ENCODE measurements around the gene ATE1. TPM values are rescaled to one million over a fixed set of nuclear protein-coding genes. Genes with fewer than 3 reads are reported as not detected.

The ATE1 gene
- total and polyA plus RNA-seq, 4 donors = 8.3 to 30.0 (median 17.8) TPM

DNA sequence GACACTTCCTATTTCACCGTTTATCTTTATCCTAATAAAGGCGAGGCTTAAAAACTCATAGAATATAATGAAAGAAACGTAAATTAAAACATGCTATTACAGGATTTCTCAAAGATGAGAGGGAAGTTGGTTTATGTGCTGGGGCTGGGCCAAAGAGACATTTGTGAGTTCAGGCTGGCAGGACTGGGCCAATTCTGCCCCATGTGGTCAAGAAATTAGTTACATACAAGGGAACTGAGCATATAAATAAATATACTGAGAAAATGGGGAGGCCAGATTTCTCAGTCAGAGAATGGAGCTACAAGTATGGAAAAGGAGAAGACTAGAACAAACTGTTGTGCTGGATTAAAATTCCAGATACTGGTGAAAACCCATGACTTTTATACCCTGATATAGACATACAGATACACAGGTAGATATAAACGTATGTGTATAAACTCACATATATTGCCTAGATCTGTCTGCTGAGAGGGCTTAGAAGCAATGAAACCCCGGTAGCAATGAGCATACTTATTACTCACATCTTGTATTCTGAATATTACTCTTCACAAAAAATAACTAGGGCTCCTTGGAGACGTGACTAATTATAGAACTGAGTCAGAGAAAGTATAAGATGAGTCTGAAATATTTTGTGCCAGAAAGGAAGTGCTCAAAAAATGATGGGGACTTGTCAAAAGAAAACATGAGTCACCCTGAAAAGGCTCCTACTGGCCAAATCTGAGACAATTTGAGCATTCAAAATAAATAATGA is 173.9 kb downstream of the ATE1 start:
- Histone ChIP-seq H3K27ac (ENCODE audit: low read depth in 1 of 2, low read length in 2 of 2) (no peak overlapping the region), H3K4me1 (ENCODE audit: control insufficient read depth in 1 of 2, insufficient read depth in 2 of 2, low read length in 2 of 2) (peaks cover 0 to 2% of the 10 kb centered on the region in 2 donors)
- intact Hi-C loops (cut with DNase I) = no loop called here

DNA sequence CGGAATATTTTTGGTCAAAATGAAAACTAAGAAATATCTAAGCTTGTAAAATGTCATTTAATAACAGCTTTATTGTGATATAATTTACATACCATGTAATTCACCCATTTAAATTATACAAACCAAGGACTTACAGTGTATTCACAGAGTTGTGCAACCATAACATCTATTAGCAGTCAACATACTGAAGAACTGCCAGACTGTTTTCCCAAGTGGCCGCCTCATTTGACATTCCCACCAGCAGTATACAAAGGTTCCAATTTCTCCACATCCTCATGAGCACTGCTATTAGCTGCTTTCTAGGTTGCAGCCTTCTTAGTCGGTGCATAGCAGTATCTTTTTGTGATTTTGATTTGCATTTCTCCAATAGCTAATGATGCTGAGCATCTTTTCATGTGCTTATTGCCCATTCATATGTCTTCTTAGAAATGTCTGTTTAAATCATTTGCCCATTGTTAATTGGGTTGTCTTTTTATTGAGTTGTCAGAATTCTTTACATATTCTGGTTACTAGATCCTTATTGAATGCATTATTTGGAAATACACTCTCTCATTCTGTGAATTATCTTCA is 176.6 kb downstream of the ATE1 start:
- intact Hi-C loops (cut with DNase I) = no loop called here
- H3K4me3 ChIP-seq (ENCODE audit: low read length in 2 of 2) = no peak overlapping the region
- DNase-seq (no peak), ATAC-seq (ENCODE audit: low FRiP score) (no peak)
- H3K27ac ChIP-seq (ENCODE audit: low read depth in 1 of 2, low read length in 2 of 2) = no peak overlapping the region
- peaks cover 0 to 2% of the 10 kb centered on the region in 2 donors for H3K4me1 ChIP-seq (ENCODE audit: control insufficient read depth in 1 of 2, insufficient read depth in 2 of 2, low read length in 2 of 2)
- no peaks in the 10 kb centered on the region for H3K36me3 ChIP-seq (ENCODE audit: control insufficient read depth in 1 of 2, insufficient read depth in 2 of 2, low read length in 1 of 2)
- H3K27me3 ChIP-seq (ENCODE audit: control insufficient read depth in 1 of 2, insufficient read depth in 2 of 2, low read length in 1 of 2) = no peaks in the 10 kb centered on the region
- 96% methylated on average over 3 of the region's 3 CpGs for WGBS, 2 donors
- no peaks in the 10 kb centered on the region for H3K9me3 ChIP-seq (ENCODE audit: control insufficient read depth, low read length)

More for the DNA sequence above, 173.9 kb downstream of the ATE1 start:
- peak; percentile 38 for ATAC-seq (ENCODE audit: low FRiP score)
- no peak overlapping the region for H3K4me3 ChIP-seq (ENCODE audit: low read length in 2 of 2)
- 60 to 64% methylated on average over 6 of the region's 6 CpGs for WGBS, 2 donors
- H3K9me3 ChIP-seq (ENCODE audit: control insufficient read depth, low read length) = peaks cover 3% of the 10 kb centered on the region
- no peaks in the 10 kb centered on the region for H3K36me3 ChIP-seq (ENCODE audit: control insufficient read depth in 1 of 2, insufficient read depth in 2 of 2, low read length in 1 of 2)
- DNase-seq = no peak
- no peaks in the 10 kb centered on the region for H3K27me3 ChIP-seq (ENCODE audit: control insufficient read depth in 1 of 2, insufficient read depth in 2 of 2, low read length in 1 of 2)

DNA sequence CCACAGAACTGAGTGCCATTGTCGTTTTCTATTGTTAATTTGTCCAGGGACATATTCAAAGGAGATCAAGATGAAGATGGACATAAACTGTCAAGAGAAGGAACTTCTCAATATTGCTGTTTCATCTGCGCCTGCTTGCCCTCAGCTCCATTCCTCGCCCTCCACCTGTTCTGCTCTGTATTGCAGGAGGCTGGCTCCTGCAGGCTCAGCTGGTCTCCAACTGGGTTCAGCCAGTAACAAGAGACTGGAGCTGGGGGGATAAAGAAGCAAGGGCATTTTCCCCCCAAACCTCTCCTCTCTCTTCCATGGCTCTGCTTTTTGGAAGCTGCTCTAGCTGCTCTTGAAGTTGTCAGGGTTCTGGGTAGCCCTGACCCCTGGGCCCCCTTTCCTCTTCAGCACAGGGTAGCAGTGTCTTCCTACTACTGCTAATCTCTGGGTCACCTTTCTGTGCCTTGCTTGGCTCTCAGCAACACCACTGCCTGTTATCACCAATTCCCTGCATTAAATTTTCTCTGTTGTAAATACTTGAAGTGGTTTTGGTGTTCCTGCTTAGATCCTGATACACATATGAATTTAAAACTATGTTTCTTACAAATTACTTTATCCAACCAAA is 180.6 kb downstream of the ATE1 start:
- Histone ChIP-seq H3K27me3 (ENCODE audit: control insufficient read depth in 1 of 2, insufficient read depth in 2 of 2, low read length in 1 of 2) (no peaks in the 10 kb centered on the region), H3K4me3 (ENCODE audit: low read length in 2 of 2) (no peak overlapping the region), H3K36me3 (ENCODE audit: control insufficient read depth in 1 of 2, insufficient read depth in 2 of 2, low read length in 1 of 2) (peaks cover 0 to 2% of the 10 kb centered on the region in 2 donors), H3K4me1 (ENCODE audit: control insufficient read depth in 1 of 2, insufficient read depth in 2 of 2, low read length in 2 of 2) (no peaks in the 10 kb centered on the region), H3K27ac (ENCODE audit: low read depth in 1 of 2, low read length in 2 of 2) (no peak overlapping the region), H3K9me3 (ENCODE audit: control insufficient read depth, low read length) (no peaks in the 10 kb centered on the region)
- intact Hi-C loops (cut with DNase I) = no loop called here
- ATAC-seq (ENCODE audit: low FRiP score) (no peak), DNase-seq (no peak)
- 84 to 98% methylated on average over 3 of the region's 3 CpGs for WGBS, 2 donors

DNA sequence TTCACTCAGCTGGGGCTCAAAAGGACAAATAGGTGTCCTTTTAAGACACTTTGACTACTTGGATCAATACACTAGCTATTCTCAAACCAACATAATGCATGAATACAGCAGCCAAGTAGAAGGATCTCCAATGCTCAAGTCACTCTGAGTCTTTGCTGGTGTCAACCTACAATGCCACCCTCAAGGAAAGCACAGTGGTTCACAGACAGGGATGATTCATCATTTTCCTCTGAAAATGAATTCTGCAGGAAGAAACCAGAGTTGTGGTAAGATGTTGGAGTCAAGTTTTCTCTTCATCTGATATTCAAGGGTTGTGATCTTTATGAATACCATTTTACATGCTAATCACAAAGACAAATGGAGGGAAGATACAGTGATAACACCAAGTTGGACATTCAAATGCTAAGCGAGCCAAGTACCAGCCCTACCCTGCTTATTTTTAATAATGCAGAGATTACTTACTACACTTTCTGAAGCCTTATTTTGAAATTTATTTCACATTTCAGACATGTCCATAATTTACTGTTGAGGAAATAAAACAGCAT is 186.5 kb downstream of the ATE1 start:
- H3K9me3 ChIP-seq (ENCODE audit: control insufficient read depth, low read length) = no peaks in the 10 kb centered on the region
- ATAC-seq (ENCODE audit: low FRiP score) (no peak), DNase-seq (no peak)
- no peak overlapping the region for H3K4me3 ChIP-seq (ENCODE audit: low read length in 2 of 2)
- intact Hi-C loops (cut with DNase I) = no loop called here
- peaks cover 2 to 3% of the 10 kb centered on the region in 2 donors for H3K36me3 ChIP-seq (ENCODE audit: control insufficient read depth in 1 of 2, insufficient read depth in 2 of 2, low read length in 1 of 2)
- no peak overlapping the region for H3K27ac ChIP-seq (ENCODE audit: low read depth in 1 of 2, low read length in 2 of 2)
- WGBS, 2 donors = 0% methylated on average over 1 of the region's 1 CpG
- no peaks in the 10 kb centered on the region for H3K4me1 ChIP-seq (ENCODE audit: control insufficient read depth in 1 of 2, insufficient read depth in 2 of 2, low read length in 2 of 2)
- no peaks in the 10 kb centered on the region for H3K27me3 ChIP-seq (ENCODE audit: control insufficient read depth in 1 of 2, insufficient read depth in 2 of 2, low read length in 1 of 2)

DNA sequence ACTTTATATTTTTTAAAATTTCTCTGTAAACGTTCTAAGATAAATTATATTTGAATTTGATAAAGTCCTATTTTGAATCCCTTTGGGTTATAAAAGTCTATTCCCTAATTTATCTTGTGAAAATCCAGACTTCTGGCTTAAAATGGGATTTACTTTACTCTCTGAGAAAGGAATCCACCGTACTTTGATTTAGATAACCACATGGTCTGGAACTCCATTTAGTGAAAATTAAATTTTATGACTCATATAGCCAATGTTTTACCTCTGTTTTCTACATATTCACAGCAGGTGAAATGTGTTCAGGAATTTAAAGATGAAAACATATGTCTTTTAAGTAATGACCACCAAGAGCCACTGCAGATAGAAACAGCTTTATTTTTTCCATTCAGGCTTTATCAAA is 187.8 kb downstream of the ATE1 start:
- peaks cover 2 to 3% of the 10 kb centered on the region in 2 donors for H3K36me3 ChIP-seq (ENCODE audit: control insufficient read depth in 1 of 2, insufficient read depth in 2 of 2, low read length in 1 of 2)
- ATAC-seq (ENCODE audit: low FRiP score) (no peak), DNase-seq (no peak)
- intact Hi-C loops (cut with DNase I) = no loop called here
- no peak overlapping the region for H3K27ac ChIP-seq (ENCODE audit: low read depth in 1 of 2, low read length in 2 of 2)
- no peaks in the 10 kb centered on the region for H3K4me1 ChIP-seq (ENCODE audit: control insufficient read depth in 1 of 2, insufficient read depth in 2 of 2, low read length in 2 of 2)
- WGBS, 2 donors = 65 to 76% methylated on average over 2 of the region's 2 CpGs
- H3K4me3 ChIP-seq (ENCODE audit: low read length in 2 of 2) = no peak overlapping the region
- H3K27me3 ChIP-seq (ENCODE audit: control insufficient read depth in 1 of 2, insufficient read depth in 2 of 2, low read length in 1 of 2) = no peaks in the 10 kb centered on the region
- H3K9me3 ChIP-seq (ENCODE audit: control insufficient read depth, low read length) = no peaks in the 10 kb centered on the region

DNA sequence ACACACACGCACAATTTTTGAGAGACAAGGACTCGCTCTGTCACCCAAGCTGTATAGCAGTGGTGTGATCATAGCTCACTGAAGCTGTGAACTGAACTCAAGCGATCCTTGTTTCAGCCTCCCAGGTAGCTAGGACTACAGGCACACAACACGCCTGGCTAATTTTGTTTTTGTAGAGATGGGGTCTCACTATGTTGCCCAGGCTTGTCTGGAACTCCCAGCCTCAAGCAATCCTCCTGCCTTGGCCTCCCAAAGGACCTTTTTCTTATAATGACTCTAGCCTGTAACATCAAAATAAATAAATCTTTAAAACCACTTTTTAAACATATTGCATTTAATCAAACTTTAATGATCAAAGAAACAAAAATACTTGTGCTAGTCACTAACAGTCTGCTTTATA is 188.7 kb downstream of the ATE1 start:
- DNase-seq (no peak), ATAC-seq (ENCODE audit: low FRiP score) (no peak)
- H3K9me3 ChIP-seq (ENCODE audit: control insufficient read depth, low read length) = no peaks in the 10 kb centered on the region
- no peak overlapping the region for H3K27ac ChIP-seq (ENCODE audit: low read depth in 1 of 2, low read length in 2 of 2)
- intact Hi-C loops (cut with DNase I) = loop anchor here in 1 of 2 donors (10.0 kb wide), 1 partner anchor 146 kb away; no protein-coding TSS in a partner anchor
- no peaks in the 10 kb centered on the region for H3K27me3 ChIP-seq (ENCODE audit: control insufficient read depth in 1 of 2, insufficient read depth in 2 of 2, low read length in 1 of 2)
- H3K4me3 ChIP-seq (ENCODE audit: low read length in 2 of 2) = no peak overlapping the region
- H3K36me3 ChIP-seq (ENCODE audit: control insufficient read depth in 1 of 2, insufficient read depth in 2 of 2, low read length in 1 of 2) = peaks cover 2 to 3% of the 10 kb centered on the region in 2 donors
- H3K4me1 ChIP-seq (ENCODE audit: control insufficient read depth in 1 of 2, insufficient read depth in 2 of 2, low read length in 2 of 2) = no peaks in the 10 kb centered on the region
- 96 to 97% methylated on average over 4 of the region's 4 CpGs for WGBS, 2 donors

DNA sequence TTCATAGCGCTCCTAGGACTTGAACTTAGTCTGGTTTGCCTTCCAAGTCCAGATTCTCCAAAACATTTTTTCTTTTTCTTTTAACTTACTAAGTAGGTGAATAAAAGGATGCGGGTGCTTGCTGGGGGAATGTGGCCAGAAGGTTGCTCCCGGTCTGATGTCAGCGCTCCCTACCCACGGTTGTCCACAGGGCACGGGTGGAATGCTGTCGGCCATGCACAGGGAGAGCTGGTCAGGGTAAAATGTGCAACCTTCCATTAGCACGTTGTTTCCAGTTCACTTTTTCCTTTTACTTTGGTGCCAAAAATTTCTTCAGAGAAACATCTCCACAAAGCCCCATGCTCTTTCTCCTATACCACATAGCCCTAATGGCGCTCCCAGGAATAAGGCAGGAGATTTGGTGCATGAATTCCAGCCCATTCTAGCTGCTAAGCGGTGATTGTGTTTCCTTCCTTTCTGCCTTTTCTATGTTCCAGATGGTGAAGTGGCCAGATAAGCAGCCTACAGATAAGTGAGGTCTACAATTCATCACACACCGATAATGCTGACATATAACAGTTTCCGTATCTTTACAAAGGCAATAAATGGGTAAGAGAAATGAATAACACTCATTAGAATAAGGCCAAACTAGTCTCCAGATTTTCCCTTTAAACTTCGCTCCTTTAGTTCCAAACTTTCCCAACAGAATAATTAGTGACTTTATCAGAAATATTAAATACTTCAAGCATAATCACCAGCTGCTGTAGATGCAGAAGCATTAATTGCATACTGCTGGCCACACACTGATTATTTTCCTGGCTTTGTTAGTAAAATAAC is 191.3 kb downstream of the ATE1 start:
- intact Hi-C loops (cut with DNase I) = loop anchor here in 1 of 2 donors (10.0 kb wide), 1 partner anchor 148 kb away; no protein-coding TSS in a partner anchor

DNA sequence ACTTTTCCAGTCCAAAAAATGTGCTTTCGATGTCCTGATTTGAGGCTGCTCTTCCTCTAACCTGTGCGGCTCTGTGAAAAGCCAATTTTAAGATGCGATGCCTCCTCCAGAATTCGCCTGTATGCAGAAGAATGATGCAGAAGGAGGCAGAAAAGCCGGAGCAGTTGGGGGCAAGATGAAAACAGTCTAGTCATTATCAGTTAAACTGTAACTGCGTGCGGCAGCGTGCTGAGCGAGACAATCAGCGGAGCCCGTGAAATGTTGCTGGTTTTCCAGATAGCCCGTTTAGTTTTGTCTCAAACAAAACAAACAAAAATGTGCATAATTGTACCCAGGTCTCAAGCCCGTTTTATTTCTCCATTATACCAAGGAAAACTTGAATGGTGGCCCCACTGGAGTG is 192.6 kb downstream of the ATE1 start:
- Histone ChIP-seq H3K27me3 (ENCODE audit: control insufficient read depth in 1 of 2, insufficient read depth in 2 of 2, low read length in 1 of 2) (no peaks in the 10 kb centered on the region), H3K9me3 (ENCODE audit: control insufficient read depth, low read length) (no peaks in the 10 kb centered on the region), H3K36me3 (ENCODE audit: control insufficient read depth in 1 of 2, insufficient read depth in 2 of 2, low read length in 1 of 2) (no peaks in the 10 kb centered on the region), H3K4me3 (ENCODE audit: low read length in 2 of 2) (no peak overlapping the region), H3K4me1 (ENCODE audit: control insufficient read depth in 1 of 2, insufficient read depth in 2 of 2, low read length in 2 of 2) (no peaks in the 10 kb centered on the region), H3K27ac (ENCODE audit: low read depth in 1 of 2, low read length in 2 of 2) (no peak overlapping the region)
- intact Hi-C loops (cut with DNase I) = loop anchor here (2.0 to 10.0 kb wide), 2 partner anchors 150 to 792 kb away; no protein-coding TSS in a partner anchor
- 78 to 83% methylated on average over 13 of the region's 13 CpGs for WGBS, 2 donors
- ATAC-seq (ENCODE audit: low FRiP score) = no peak
- DNase-seq = no peak

More for the DNA sequence above, 191.3 kb downstream of the ATE1 start:
- H3K27ac ChIP-seq (ENCODE audit: low read depth in 1 of 2, low read length in 2 of 2) = no peak overlapping the region
- DNase-seq (no peak), ATAC-seq (ENCODE audit: low FRiP score) (no peak)
- H3K4me1 ChIP-seq (ENCODE audit: control insufficient read depth in 1 of 2, insufficient read depth in 2 of 2, low read length in 2 of 2) = no peaks in the 10 kb centered on the region
- WGBS, 2 donors = 60 to 65% methylated on average over 13 of the region's 13 CpGs
- no peak overlapping the region for H3K4me3 ChIP-seq (ENCODE audit: low read length in 2 of 2)
- H3K27me3 ChIP-seq (ENCODE audit: control insufficient read depth in 1 of 2, insufficient read depth in 2 of 2, low read length in 1 of 2) = no peaks in the 10 kb centered on the region
- H3K9me3 ChIP-seq (ENCODE audit: control insufficient read depth, low read length) = no peaks in the 10 kb centered on the region
- H3K36me3 ChIP-seq (ENCODE audit: control insufficient read depth in 1 of 2, insufficient read depth in 2 of 2, low read length in 1 of 2) = peaks cover 0 to 3% of the 10 kb centered on the region in 2 donors
